OCI-LY3 (cell line): ENCODE data around the gene C3orf33.
"Not testable (repeated sequence)": the region's sequence is repeated elsewhere in the genome, so short reads cannot be mapped to it uniquely, and the experiment has no call there.

Experiments
- H2AFZ ChIP-seq: fragments of 200-600, 300-600 bp; shearing (Covaris generic); 2 replicates; pipeline ENCODE4 v1.6.0; 2014; ENCODE audit warnings: antibody characterized with exemption, low read depth, low read length
- H3K27ac ChIP-seq: fragments of 200-600, 300-600 bp; sonication (generic); 2 replicates; pipeline ENCODE4 v1.5.1; 2014; ENCODE audit warnings: mild to moderate bottlenecking, low read length, moderate library complexity, mixed read lengths
- H3K27me3 ChIP-seq: fragments of 200-600, 300-600 bp; sonication (generic); 2 replicates; pipeline ENCODE4 v1.6.1; 2014; ENCODE audit warnings: low read depth, low read length, mixed read lengths
- H3K36me3 ChIP-seq: fragments of 200-600, 300-600 bp; sonication (generic); replicated peaks from 2 replicates; pipeline ENCODE3; 2014; ENCODE audit warnings: low read depth, low read length, mixed read lengths
- H3K4me1 ChIP-seq: fragments of 300-600, 200-600 bp; sonication (generic); 2 replicates; pipeline ENCODE4 v1.6.1; 2014; ENCODE audit warnings: low read length, mixed read lengths
- H3K4me2 ChIP-seq: fragments of 200-600, 300-600 bp; sonication (generic); 2 replicates; pipeline ENCODE4 v1.6.1; 2014; ENCODE audit warnings: low read length, mixed read lengths
- H3K4me3 ChIP-seq: fragments of 300-600, 200-600 bp; sonication (generic); 2 replicates; pipeline ENCODE4 v1.5.1; 2014; ENCODE audit warnings: antibody characterized with exemption, mild to moderate bottlenecking, low read length, moderate library complexity
- H3K79me2 ChIP-seq: fragments of 300-600, 200-600 bp; shearing (Covaris generic); 2 replicates; pipeline ENCODE4 v1.6.1; 2014; ENCODE audit warnings: mild to moderate bottlenecking, low read length, mixed read lengths
- H3K9ac ChIP-seq: fragments of 300-600, 200-600 bp; shearing (Covaris generic); 2 replicates; pipeline ENCODE4 v1.6.0; 2014; ENCODE audit warnings: mild to moderate bottlenecking, low read length, moderate library complexity
- H3K9me3 ChIP-seq: fragments of 200-600, 300-600 bp; shearing (Covaris generic); 2 replicates; pipeline ENCODE4 v1.6.1; 2014; ENCODE audit warnings: low read length, mixed read lengths; ENCODE audit not compliant: insufficient read depth
- H4K20me1 ChIP-seq: fragments of 200-600, 300-600 bp; sonication (generic); 2 replicates; pipeline ENCODE4 v1.6.1; 2016; ENCODE audit warnings: low read length, mixed read lengths; ENCODE audit not compliant: insufficient read depth
- EZH2phosphoT487 ChIP-seq: fragments of 200-600 bp; shearing (Covaris generic); IDR thresholded peaks from 2 replicates; pipeline ENCODE4 v1.6.1; 2018; ENCODE audit warnings: antibody characterized with exemption, mixed run types, low read depth
- TF ChIP-seq, protein P1 (sequence below): fragments of 200-600, 300-600 bp; sonication (generic); IDR thresholded peaks from 2 replicates; pipeline ENCODE4 v1.5.1; 2014; ENCODE audit warnings: antibody characterized with exemption, low read length, low read depth

Gene C3orf33

GRCh38 chr3:155852341-155852740, 46.3 kb upstream of the C3orf33 start:
- Histone ChIP-seq H3K4me3 (peak overlapping the region; percentile 91), H3K79me2 (peaks cover 73% of the 10 kb centered on the region), H3K27ac (0 out of 2 replicates have a peak overlapping the region, but pooled peaks have one; percentile 90), H3K27me3 (no peaks in the 10 kb centered on the region), H3K4me1 (peaks cover 16% of the 10 kb centered on the region), H4K20me1 (peaks cover 25% of the 10 kb centered on the region), H3K36me3 (peaks cover 24% of the 10 kb centered on the region), H2AFZ (no peak overlapping the region), H3K9ac (peak overlapping the region; percentile 92), H3K9me3 (no peaks in the 10 kb centered on the region), H3K4me2 (peak overlapping the region; percentile 97)
- TF ChIP-seq, protein P1, sequence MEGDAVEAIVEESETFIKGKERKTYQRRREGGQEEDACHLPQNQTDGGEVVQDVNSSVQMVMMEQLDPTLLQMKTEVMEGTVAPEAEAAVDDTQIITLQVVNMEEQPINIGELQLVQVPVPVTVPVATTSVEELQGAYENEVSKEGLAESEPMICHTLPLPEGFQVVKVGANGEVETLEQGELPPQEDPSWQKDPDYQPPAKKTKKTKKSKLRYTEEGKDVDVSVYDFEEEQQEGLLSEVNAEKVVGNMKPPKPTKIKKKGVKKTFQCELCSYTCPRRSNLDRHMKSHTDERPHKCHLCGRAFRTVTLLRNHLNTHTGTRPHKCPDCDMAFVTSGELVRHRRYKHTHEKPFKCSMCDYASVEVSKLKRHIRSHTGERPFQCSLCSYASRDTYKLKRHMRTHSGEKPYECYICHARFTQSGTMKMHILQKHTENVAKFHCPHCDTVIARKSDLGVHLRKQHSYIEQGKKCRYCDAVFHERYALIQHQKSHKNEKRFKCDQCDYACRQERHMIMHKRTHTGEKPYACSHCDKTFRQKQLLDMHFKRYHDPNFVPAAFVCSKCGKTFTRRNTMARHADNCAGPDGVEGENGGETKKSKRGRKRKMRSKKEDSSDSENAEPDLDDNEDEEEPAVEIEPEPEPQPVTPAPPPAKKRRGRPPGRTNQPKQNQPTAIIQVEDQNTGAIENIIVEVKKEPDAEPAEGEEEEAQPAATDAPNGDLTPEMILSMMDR, result no peak
- TF ChIP-seq EZH2phosphoT487, result no peak

GRCh38 chr3:155849404-155849803, 43.3 kb upstream of the C3orf33 start:
- H3K4me2 ChIP-seq, H3K9me3 ChIP-seq, H3K9ac ChIP-seq, H3K4me3 ChIP-seq, H3K27ac ChIP-seq, H2AFZ ChIP-seq, H3K27me3 ChIP-seq: not testable (repeated sequence)
- H4K20me1 ChIP-seq, result peaks cover 40% of the 10 kb centered on the region
- peaks cover 38% of the 10 kb centered on the region for H3K36me3 ChIP-seq
- H3K79me2 ChIP-seq, result peaks cover 95% of the 10 kb centered on the region
- H3K4me1 ChIP-seq, result peaks cover 32% of the 10 kb centered on the region

DNA sequence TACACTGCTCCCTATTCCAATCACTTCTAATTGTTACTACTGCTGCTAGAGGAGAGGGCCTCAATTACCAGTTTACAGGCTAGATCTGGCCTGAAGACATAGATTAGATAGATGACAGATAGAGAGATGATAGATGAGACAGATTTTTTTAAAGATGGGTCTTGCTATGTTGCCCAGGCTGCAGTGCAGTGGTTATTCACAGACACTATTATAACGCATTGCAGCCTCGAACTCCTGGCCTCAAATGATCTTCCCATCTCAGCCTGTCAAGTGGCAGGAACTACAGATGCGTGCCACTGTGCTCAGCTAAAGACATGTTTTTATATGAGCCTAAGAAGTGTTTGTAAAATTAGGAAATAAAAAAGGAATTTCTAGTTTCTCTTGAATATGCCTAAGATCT, 41.9 kb upstream of the C3orf33 start:
- Histone ChIP-seq H3K27me3 (no peaks in the 10 kb centered on the region), H3K27ac (no peak overlapping the region), H4K20me1 (peaks cover 51% of the 10 kb centered on the region), H3K4me1 (peaks cover 44% of the 10 kb centered on the region), H3K79me2 (peaks cover 95% of the 10 kb centered on the region), H2AFZ (no peak overlapping the region), H3K4me3 (no peak overlapping the region), H3K9ac (no peak overlapping the region), H3K9me3 (no peaks in the 10 kb centered on the region), H3K36me3 (peaks cover 36% of the 10 kb centered on the region), H3K4me2 (no peak overlapping the region)
- no peak for TF ChIP-seq EZH2phosphoT487
- TF ChIP-seq, protein P1, result no peak

DNA sequence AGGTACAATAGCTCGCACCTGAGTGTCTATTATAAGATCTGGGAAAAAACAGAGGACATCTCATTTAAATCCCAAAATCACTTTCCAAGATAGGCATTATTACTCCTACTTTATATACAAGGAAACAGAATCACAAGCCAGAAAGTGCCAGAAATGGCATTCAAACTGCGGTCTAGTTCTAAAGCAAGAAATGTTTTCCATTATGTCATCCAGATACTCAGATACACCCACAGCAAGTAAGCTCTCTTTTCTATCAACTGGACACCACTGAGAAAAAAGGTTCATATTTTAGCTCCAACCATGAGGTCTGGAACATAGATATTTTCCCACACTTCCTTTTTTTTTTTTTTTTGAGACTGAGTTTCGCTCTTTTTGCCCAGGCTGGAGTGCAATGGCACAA, 40.0 kb upstream of the C3orf33 start:
- H2AFZ ChIP-seq, result no peak overlapping the region
- H3K4me3 ChIP-seq, result no peak overlapping the region
- H3K9ac ChIP-seq, result no peak overlapping the region
- no peak for TF ChIP-seq EZH2phosphoT487
- TF ChIP-seq, protein P1, result no peak
- peaks cover 21% of the 10 kb centered on the region for H3K36me3 ChIP-seq
- peak overlapping the region; percentile 13; the same call in 1 of the 2 replicates for H3K4me2 ChIP-seq
- no peaks in the 10 kb centered on the region for H3K27me3 ChIP-seq
- peaks cover 32% of the 10 kb centered on the region for H3K4me1 ChIP-seq
- peaks cover 91% of the 10 kb centered on the region for H3K79me2 ChIP-seq
- no peak overlapping the region for H3K27ac ChIP-seq
- H3K9me3 ChIP-seq, result no peaks in the 10 kb centered on the region
- peaks cover 41% of the 10 kb centered on the region for H4K20me1 ChIP-seq

DNA sequence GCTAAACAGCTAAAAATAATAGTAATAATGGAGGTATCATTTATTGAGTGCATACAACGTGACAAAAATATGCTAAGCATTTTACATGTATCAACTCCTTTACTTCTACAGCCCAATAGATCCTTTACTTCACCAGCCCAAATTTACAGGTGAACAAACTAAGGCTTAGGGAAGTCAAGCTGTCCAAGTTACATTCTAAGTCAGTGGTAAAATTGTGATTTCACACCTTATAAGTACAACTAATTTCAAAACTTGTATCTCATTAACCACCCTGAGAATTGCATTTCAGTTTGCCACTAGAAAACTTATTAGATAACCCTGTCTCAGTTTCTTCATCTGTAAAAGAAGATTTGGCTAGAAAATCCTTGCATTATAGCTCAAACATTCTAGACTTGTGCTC, 37.5 kb upstream of the C3orf33 start:
- TF ChIP-seq, protein P1, result no peak
- TF ChIP-seq EZH2phosphoT487, result no peak
- Histone ChIP-seq H3K4me2 (peak overlapping the region; percentile 50), H3K9me3 (no peaks in the 10 kb centered on the region), H3K27ac (peak overlapping the region; percentile 67), H2AFZ (no peak overlapping the region), H3K36me3 (peaks cover 13% of the 10 kb centered on the region), H3K79me2 (peaks cover 76% of the 10 kb centered on the region), H3K9ac (peak overlapping the region; percentile 12), H4K20me1 (peaks cover 33% of the 10 kb centered on the region), H3K4me3 (peak overlapping the region; percentile 55), H3K4me1 (peaks cover 28% of the 10 kb centered on the region), H3K27me3 (no peaks in the 10 kb centered on the region)
